ENCODE measurements around the gene MARK3.

DNA sequence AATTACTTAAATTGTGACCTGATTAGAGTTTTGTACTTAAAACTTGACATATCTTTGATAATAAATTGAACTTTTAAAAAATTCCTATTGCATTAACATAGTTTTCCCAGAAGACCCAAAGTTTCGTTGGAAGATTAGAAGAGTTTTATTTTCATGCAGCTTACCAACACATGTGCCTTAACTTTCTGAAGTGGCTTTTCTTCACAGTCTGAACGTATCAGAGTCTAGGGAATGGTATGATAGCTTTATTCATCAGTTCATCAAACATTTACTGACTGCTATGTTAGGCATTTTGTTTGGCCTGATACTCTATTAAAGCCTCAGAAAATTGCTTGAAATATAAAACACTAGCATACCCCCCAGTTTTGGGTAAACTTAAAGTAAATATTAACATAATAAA, 65.2 kb downstream of the MARK3 start:
- TF ChIP-seq CTCF (IDR thresholded peaks at IDR 0.05) (no peak), POLR2A (IDR thresholded peaks at IDR 0.05) (no peak)
